SK-N-SH (cell line): Measurements from ENCODE around the gene PRDM5. TPM values are rescaled to one million over a fixed set of nuclear protein-coding genes. Genes with fewer than 3 reads are reported as not detected.

ENCODE experiments used
- CTCF ChIA-PET: fragments of 300-600, 350-600 bp; formaldehyde crosslinking; extraction: SDS; loops from one replicate; lab custom pipeline; 2021; lab: Yijun Ruan, JAX
- POLR2A ChIA-PET: fragments of 350-600 bp; sonication (Branson Sonifier 250); formaldehyde crosslinking; extraction: SDS; loops from one replicate; lab custom pipeline; 2020; ENCODE audit warnings: antibody characterized with exemption, inconsistent platforms; lab: Yijun Ruan, JAX
- DNase-seq: peaks from one replicate; pipeline ENCODE4 v3.0.0; 2012
- H2AFZ ChIP-seq: fragments of 200-600 bp; sonication (generic); 2 replicates; pipeline ENCODE4 v1.8.1; 2016; ENCODE audit warnings: antibody characterized with exemption, mild to moderate bottlenecking, low read depth
- H3F3A ChIP-seq: fragments of 200-600 bp; sonication (generic); replicated peaks from 2 replicates; pipeline ENCODE3; 2016; ENCODE audit warnings: antibody characterized with exemption, mild to moderate bottlenecking; ENCODE audit not compliant: insufficient read depth
- H3K27ac ChIP-seq, 2 experiments: fragments of 200-500 bp in 1 of 2; fragments of 200-600 bp in 1 of 2; sonication (Bioruptor generic) in 1 of 2; sonication (generic), shearing (Covaris generic) in 1 of 2; 2 replicates each; pipeline versions ENCODE4 v1.5.1 to v1.6.1; 2014 to 2016; ENCODE audit warnings: low read depth in 2 of 2, inconsistent platforms in 1 of 2, low read length in 1 of 2, mild to moderate bottlenecking in 1 of 2, mixed read lengths in 1 of 2
- H3K27me3 ChIP-seq: fragments of 200-600 bp; sonication (generic), shearing (Covaris generic); 2 replicates; pipeline ENCODE4 v1.6.1; 2016; ENCODE audit warnings: mixed run types; ENCODE audit not compliant: insufficient read depth
- H3K36me3 ChIP-seq, 2 experiments: fragments of 200-500 bp in 1 of 2; fragments of 200-600 bp in 1 of 2; sonication (Bioruptor generic) in 1 of 2; sonication (generic) in 1 of 2; replicated peaks in 1 of 2; 2 replicates each; pipeline versions ENCODE3 to v1.5.1; 2014 to 2016; ENCODE audit warnings: low read length in 1 of 2, mild to moderate bottlenecking in 1 of 2; ENCODE audit not compliant: insufficient read depth in 2 of 2, control insufficient read depth in 1 of 2
- H3K4me1 ChIP-seq, 2 experiments: fragments of 200-500 bp in 1 of 2; fragments of 200-600 bp in 1 of 2; sonication (Bioruptor generic) in 1 of 2; sonication (generic), shearing (Covaris generic) in 1 of 2; 2 replicates each; pipeline versions ENCODE4 v1.5.1 to v1.6.1; 2014 to 2016; ENCODE audit warnings: low read depth in 1 of 2, low read length in 1 of 2, mixed run types in 1 of 2; ENCODE audit not compliant: insufficient read depth in 2 of 2, control insufficient read depth in 1 of 2
- H3K4me2 ChIP-seq: fragments of 200-600 bp; sonication (generic), shearing (Covaris generic); 2 replicates; pipeline ENCODE4 v1.6.1; 2017; ENCODE audit warnings: mixed run types
- H3K4me3 ChIP-seq, 2 experiments: fragments of 200-500 bp in 1 of 2; fragments of 200-600 bp in 1 of 2; sonication (Bioruptor generic) in 1 of 2; sonication (generic), shearing (Covaris generic) in 1 of 2; 2 replicates each; pipeline versions ENCODE4 v1.5.1 to v1.8.1; 2014 to 2016; ENCODE audit warnings: low read depth in 2 of 2, inconsistent platforms in 1 of 2, low read length in 1 of 2, mild to moderate bottlenecking in 1 of 2, mixed read lengths in 1 of 2, moderate library complexity in 1 of 2
- H3K79me2 ChIP-seq: fragments of 200-600 bp; sonication (generic); 2 replicates; pipeline ENCODE4 v1.8.1; 2017; ENCODE audit warnings: mild to moderate bottlenecking; ENCODE audit not compliant: insufficient read depth
- H3K9ac ChIP-seq: fragments of 200-600 bp; sonication (generic); 2 replicates; pipeline ENCODE4 v1.6.1; 2017; ENCODE audit warnings: mixed run types
- H3K9me2 ChIP-seq: fragments of 200-600 bp; sonication (generic); 2 replicates; pipeline ENCODE4 v1.6.1; 2017; ENCODE audit warnings: mixed run types
- H3K9me3 ChIP-seq: fragments of 200-600 bp; sonication (generic); 2 replicates; pipeline ENCODE4 v1.6.1; 2017; ENCODE audit warnings: mixed run types, mild to moderate bottlenecking, moderate library complexity
- H4K20me1 ChIP-seq: fragments of 200-600 bp; sonication (generic); 2 replicates; pipeline ENCODE4 v1.6.1; 2017; ENCODE audit warnings: mild to moderate bottlenecking, mixed run types; ENCODE audit not compliant: insufficient read depth
- CHD2 ChIP-seq: fragments of 150-350 bp; IDR thresholded peaks from 2 replicates; pipeline ENCODE4 v1.6.1; 2018; ENCODE audit warnings: low read length; ENCODE audit not compliant: partially characterized antibody
- EZH2phosphoT487 ChIP-seq: fragments of 200-600 bp; sonication (generic); IDR thresholded peaks from 2 replicates; pipeline ENCODE4 v1.6.1; 2017; ENCODE audit warnings: low read depth, mixed run types, mild to moderate bottlenecking, antibody characterized with exemption, moderate library complexity, borderline replicate concordance
- FOXJ3 ChIP-seq: sonication (generic); formaldehyde crosslinking; IDR thresholded peaks from 2 replicates; pipeline ENCODE4 v1.5.1; 2020; ENCODE audit warnings: mild to moderate bottlenecking, missing genetic modification reagents
- FOXM1 ChIP-seq: IDR thresholded peaks from 2 replicates; pipeline ENCODE4 v1.4.0; 2012; ENCODE audit warnings: low read depth, mild to moderate bottlenecking
- GATA2 ChIP-seq: sonication (generic); formaldehyde crosslinking; IDR thresholded peaks from 2 replicates; pipeline ENCODE4 v1.5.0; 2020; ENCODE audit warnings: mild to moderate bottlenecking, missing genetic modification reagents
- MXI1 ChIP-seq: IDR thresholded peaks from 2 replicates; pipeline ENCODE4 v1.6.1; 2012; ENCODE audit warnings: mild to moderate bottlenecking, low read depth, low read length, improper control_type of control experiment
- NFIC ChIP-seq: IDR thresholded peaks from 2 replicates; pipeline ENCODE4 v1.4.0; 2012; ENCODE audit warnings: borderline replicate concordance
- NRF1 ChIP-seq: IDR thresholded peaks from 2 replicates; pipeline ENCODE4 v1.6.1; 2012; ENCODE audit warnings: low read depth, mild to moderate bottlenecking, low read length
- RCOR1 ChIP-seq: fragments of 150-350 bp; IDR thresholded peaks from 2 replicates; pipeline ENCODE4 v1.6.1; 2017; ENCODE audit warnings: antibody characterized with exemption, low read length
- SIN3A ChIP-seq: IDR thresholded peaks from 2 replicates; pipeline ENCODE4 v1.6.1; 2012; ENCODE audit warnings: low read depth, mild to moderate bottlenecking, low read length, moderate library complexity, borderline replicate concordance
- TEAD4 ChIP-seq: IDR thresholded peaks from 2 replicates; pipeline ENCODE4 v1.4.0; 2012; ENCODE audit warnings: mild to moderate bottlenecking, borderline replicate concordance; ENCODE audit not compliant: insufficient read depth
- YY1 ChIP-seq: IDR thresholded peaks from 2 replicates; pipeline ENCODE4 v1.4.0; 2012; ENCODE audit warnings: low read depth, mild to moderate bottlenecking
- WGBS: methylation state at CpG from one replicate; pipeline ENCODE4 v1.1.6; 2017; ENCODE audit warnings: low lambda C conversion rate; 5-methylcytosine and 5-hydroxymethylcytosine counted together
- polyA plus RNA-seq, 3 experiments: library from polyadenylated mRNA; depleted of rRNA; stranded (reverse); fragments of >200 nt; gene quantifications; 2 replicates each; pipeline ENCODE4 v1.2.3, GENCODE V29; 2012
- TF ChIP-seq, protein P1 (sequence below): IDR thresholded peaks from 2 replicates; pipeline ENCODE4 v1.6.1; 2012; ENCODE audit warnings: mild to moderate bottlenecking, low read depth, low read length, moderate library complexity
- TF ChIP-seq, protein P2 (sequence below): IDR thresholded peaks from 2 replicates; pipeline ENCODE4 v1.4.0; 2012; ENCODE audit warnings: low read depth
- TF ChIP-seq, protein P3 (sequence below): IDR thresholded peaks from 2 replicates; pipeline ENCODE4; 2012
- TF ChIP-seq, protein P4 (sequence below): IDR thresholded peaks from 2 replicates; pipeline ENCODE4 v1.4.0; 2012; ENCODE audit warnings: low read depth, borderline replicate concordance

PRDM5 gene
- polyA plus RNA-seq, 1 of the 3 experiments (the other 2 are of a cell fraction): 3.8 TPM

DNA sequence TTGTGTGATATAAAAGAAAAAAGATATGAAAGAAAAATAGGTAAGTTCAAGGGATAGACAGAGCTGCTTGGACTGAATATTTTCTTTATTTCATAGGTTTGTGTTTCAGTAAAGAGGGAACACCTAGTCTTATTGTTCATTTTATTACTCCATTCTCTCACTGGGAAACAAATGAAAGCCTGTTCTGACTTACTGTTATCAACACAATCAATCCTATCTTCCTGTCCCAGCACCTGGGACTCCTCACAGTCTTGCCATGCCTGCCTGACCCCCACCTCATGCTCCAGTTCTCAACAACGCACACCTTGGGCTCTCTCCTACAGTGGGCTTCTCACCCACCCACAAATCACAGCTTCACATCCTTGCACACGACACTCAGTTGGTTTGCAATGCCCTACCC is 189.5 kb downstream of the PRDM5 start:
- Histone ChIP-seq H3K36me3 (no peaks in the 10 kb centered on the region), H4K20me1 (no peaks in the 10 kb centered on the region), H3F3A (no peaks in the 10 kb centered on the region), H3K27me3 (no peaks in the 10 kb centered on the region), H3K9me2 (no peaks in the 10 kb centered on the region), H3K4me3 (no peak overlapping the region), H3K9me3 (no peaks in the 10 kb centered on the region), H2AFZ (no peak overlapping the region), H3K4me2 (no peak overlapping the region), H3K4me1 (peaks cover 0 to 2% of the 10 kb centered on the region in 2 experiments; a peak in 1 of 4 replicates), H3K27ac (no peak overlapping the region), H3K79me2 (no peaks in the 10 kb centered on the region), H3K9ac (no peak overlapping the region)
- CTCF ChIA-PET: interaction anchor here (1.3 to 1.9 kb wide), 3 partner anchors 13 to 186 kb away, joined by 4 to 5 read pairs (median 4); no protein-coding TSS in a partner anchor
- WGBS: 95% methylated on average over 2 of the region's 2 CpGs
- POLR2A ChIA-PET: interaction anchor here (0.6 kb wide), 1 partner anchor 138 kb away, joined by 3 read pairs; no protein-coding TSS in a partner anchor
- TF ChIP-seq, protein P1, sequence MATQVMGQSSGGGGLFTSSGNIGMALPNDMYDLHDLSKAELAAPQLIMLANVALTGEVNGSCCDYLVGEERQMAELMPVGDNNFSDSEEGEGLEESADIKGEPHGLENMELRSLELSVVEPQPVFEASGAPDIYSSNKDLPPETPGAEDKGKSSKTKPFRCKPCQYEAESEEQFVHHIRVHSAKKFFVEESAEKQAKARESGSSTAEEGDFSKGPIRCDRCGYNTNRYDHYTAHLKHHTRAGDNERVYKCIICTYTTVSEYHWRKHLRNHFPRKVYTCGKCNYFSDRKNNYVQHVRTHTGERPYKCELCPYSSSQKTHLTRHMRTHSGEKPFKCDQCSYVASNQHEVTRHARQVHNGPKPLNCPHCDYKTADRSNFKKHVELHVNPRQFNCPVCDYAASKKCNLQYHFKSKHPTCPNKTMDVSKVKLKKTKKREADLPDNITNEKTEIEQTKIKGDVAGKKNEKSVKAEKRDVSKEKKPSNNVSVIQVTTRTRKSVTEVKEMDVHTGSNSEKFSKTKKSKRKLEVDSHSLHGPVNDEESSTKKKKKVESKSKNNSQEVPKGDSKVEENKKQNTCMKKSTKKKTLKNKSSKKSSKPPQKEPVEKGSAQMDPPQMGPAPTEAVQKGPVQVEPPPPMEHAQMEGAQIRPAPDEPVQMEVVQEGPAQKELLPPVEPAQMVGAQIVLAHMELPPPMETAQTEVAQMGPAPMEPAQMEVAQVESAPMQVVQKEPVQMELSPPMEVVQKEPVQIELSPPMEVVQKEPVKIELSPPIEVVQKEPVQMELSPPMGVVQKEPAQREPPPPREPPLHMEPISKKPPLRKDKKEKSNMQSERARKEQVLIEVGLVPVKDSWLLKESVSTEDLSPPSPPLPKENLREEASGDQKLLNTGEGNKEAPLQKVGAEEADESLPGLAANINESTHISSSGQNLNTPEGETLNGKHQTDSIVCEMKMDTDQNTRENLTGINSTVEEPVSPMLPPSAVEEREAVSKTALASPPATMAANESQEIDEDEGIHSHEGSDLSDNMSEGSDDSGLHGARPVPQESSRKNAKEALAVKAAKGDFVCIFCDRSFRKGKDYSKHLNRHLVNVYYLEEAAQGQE: no peak
- TF ChIP-seq CHD2 (no peak), TEAD4 (no peak), NFIC (no peak), RCOR1 (no peak), YY1 (no peak), NRF1 (no peak), GATA2 (CRISPR knock-in tag) (no peak), MXI1 (no peak)
- TF ChIP-seq, protein P2, sequence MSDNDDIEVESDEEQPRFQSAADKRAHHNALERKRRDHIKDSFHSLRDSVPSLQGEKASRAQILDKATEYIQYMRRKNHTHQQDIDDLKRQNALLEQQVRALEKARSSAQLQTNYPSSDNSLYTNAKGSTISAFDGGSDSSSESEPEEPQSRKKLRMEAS: no peak
- no peak for DNase-seq

DNA sequence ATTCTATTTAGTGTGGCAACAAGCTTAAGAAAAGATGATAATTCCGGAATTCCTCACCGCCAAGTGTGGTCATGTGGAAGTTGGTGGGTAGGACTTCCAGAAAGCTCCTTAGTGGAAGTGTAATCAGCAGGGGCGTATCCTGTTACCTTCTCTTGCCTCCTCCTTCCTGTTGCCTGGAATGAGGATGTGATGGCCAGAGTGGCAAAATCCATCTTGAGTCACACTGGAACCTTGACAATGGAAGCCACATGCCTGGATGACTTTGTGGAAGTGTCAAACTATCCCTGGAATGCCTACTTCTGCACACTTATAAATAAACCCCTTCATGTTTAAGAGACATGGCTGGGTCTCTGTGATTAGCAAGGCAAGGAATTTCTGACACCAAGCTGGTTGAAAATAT is 191.0 kb downstream of the PRDM5 start:
- 87% methylated on average over 3 of the region's 3 CpGs for WGBS
- TF ChIP-seq SIN3A (no peak), FOXM1 (no peak), EZH2phosphoT487 (no peak), FOXJ3 (no peak)
- TF ChIP-seq, protein P3, sequence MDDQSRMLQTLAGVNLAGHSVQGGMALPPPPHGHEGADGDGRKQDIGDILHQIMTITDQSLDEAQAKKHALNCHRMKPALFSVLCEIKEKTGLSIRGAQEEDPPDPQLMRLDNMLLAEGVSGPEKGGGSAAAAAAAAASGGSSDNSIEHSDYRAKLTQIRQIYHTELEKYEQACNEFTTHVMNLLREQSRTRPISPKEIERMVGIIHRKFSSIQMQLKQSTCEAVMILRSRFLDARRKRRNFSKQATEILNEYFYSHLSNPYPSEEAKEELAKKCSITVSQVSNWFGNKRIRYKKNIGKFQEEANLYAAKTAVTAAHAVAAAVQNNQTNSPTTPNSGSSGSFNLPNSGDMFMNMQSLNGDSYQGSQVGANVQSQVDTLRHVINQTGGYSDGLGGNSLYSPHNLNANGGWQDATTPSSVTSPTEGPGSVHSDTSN: no peak
- TF ChIP-seq, protein P4, sequence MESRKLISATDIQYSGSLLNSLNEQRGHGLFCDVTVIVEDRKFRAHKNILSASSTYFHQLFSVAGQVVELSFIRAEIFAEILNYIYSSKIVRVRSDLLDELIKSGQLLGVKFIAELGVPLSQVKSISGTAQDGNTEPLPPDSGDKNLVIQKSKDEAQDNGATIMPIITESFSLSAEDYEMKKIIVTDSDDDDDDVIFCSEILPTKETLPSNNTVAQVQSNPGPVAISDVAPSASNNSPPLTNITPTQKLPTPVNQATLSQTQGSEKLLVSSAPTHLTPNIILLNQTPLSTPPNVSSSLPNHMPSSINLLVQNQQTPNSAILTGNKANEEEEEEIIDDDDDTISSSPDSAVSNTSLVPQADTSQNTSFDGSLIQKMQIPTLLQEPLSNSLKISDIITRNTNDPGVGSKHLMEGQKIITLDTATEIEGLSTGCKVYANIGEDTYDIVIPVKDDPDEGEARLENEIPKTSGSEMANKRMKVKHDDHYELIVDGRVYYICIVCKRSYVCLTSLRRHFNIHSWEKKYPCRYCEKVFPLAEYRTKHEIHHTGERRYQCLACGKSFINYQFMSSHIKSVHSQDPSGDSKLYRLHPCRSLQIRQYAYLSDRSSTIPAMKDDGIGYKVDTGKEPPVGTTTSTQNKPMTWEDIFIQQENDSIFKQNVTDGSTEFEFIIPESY: no peak
- TF ChIP-seq, protein P2: no peak
- Histone ChIP-seq H3K9me2 (no peaks in the 10 kb centered on the region), H3K79me2 (no peaks in the 10 kb centered on the region), H3K4me2 (no peak overlapping the region), H3F3A (no peaks in the 10 kb centered on the region), H3K4me1 (peaks cover 0 to 2% of the 10 kb centered on the region in 2 experiments; a peak in 1 of 4 replicates), H2AFZ (no peak overlapping the region), H3K27me3 (no peaks in the 10 kb centered on the region), H4K20me1 (no peaks in the 10 kb centered on the region), H3K36me3 (no peaks in the 10 kb centered on the region), H3K4me3 (no peak overlapping the region), H3K9ac (no peak overlapping the region), H3K27ac (no peak overlapping the region), H3K9me3 (no peaks in the 10 kb centered on the region)
- CTCF ChIA-PET: interaction anchor here (1.0 kb wide), 1 partner anchor 9 kb away, joined by 3 read pairs; no protein-coding TSS in a partner anchor
- no peak for DNase-seq
- POLR2A ChIA-PET: no interaction called here
